ENCODE data around the gene PIWIL4. TPM values are rescaled to one million over a fixed set of nuclear protein-coding genes. Genes with fewer than 3 reads are reported as not detected.

PIWIL4 gene
- total and polyA plus RNA-seq, 9 of the 15 experiments (the other 6 are each of a cell fraction or from before 2014, with no cell fraction given), result 6.3 to 17.0 (median 10.8) TPM

DNA sequence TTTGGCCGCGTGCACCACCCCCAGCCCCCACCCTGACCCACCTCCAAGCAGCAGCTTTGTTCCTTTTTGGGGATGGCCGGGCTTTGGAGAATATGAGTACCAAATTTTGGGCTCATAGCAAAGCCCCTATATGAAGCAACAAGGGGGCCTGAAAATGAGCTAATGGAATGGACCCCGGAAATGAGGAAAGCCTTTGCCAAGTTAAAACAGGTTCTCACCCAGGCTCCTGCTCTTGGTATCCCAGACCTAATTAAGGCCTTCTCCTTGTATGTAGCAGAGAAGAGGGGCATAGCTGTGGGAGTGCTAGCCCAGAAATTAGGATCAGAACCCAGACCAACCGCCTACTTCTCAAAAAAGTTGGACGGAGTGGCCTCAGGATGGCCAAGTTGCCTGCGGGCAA is 87.0 kb downstream of the PIWIL4 start:
- POLR2A ChIA-PET, result no interaction called here

DNA sequence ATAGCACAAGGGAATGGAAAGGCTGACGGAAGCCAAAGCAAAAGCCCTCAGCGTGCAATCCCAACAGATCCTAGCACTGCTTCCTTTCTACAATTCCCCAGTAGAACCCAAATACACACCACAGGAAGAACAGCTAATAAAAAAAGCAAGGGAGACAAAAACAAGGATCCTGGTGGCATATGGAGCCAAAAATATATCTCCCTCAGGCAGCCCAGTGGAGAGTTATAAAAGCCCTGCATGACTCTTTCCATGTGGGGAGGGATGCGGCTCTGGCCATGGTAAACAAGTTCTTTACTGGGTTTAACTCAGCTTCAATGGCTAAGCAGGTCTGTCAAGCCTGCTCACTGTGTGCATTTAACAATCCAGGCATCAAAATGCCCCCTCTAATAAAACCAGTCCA is 88.1 kb downstream of the PIWIL4 start:
- Histone ChIP-seq H3K4me1 (replicated peaks in 1 of 2; ENCODE audit: control insufficient read depth in 2 of 2, insufficient read depth in 2 of 2, low read length in 2 of 2) (no peaks in the 10 kb centered on the region), H3K79me2 (ENCODE audit: control insufficient read depth, insufficient read depth, low read length) (no peaks in the 10 kb centered on the region), H3K9me3 (replicated peaks; ENCODE audit: control insufficient read depth, insufficient read depth, low read depth, low read length) (no peaks in the 10 kb centered on the region), H3K9ac (ENCODE audit: insufficient read depth in 1 of 2, low read depth in 2 of 2, low read length in 2 of 2) (no peak overlapping the region), H4K20me1 (replicated peaks; ENCODE audit: control insufficient read depth, insufficient read depth, low read length) (no peaks in the 10 kb centered on the region), H3K9me1 (ENCODE audit: control insufficient read depth, insufficient read depth, low read length) (no peaks in the 10 kb centered on the region), H2AFZ (ENCODE audit: low read depth, low read length) (no peak overlapping the region), H3K27ac (ENCODE audit: extremely low read depth, low read depth, low read length) (no peak overlapping the region), H3K4me3 (no peak overlapping the region), H3K27me3 (ENCODE audit: control insufficient read depth in 2 of 2, insufficient read depth in 2 of 2, low read length in 2 of 2) (no peaks in the 10 kb centered on the region), H3K36me3 (ENCODE audit: control insufficient read depth, insufficient read depth, low read length) (no peaks in the 10 kb centered on the region), H3K4me2 (ENCODE audit: insufficient read depth, low read length) (no peak overlapping the region)
- no peak for ATAC-seq
- no TSS peak for BruUV-seq (replicated peaks)
- TF ChIP-seq ZFP30 (CRISPR knock-in tag; IDR thresholded peaks at IDR 0.05; ENCODE audit: borderline replicate concordance) (no peak), FUS (optimal IDR thresholded peaks at IDR 0.05; ENCODE audit: low read depth, low read length) (no peak), KLF16 (IDR thresholded peaks at IDR 0.05) (no peak)
- POLR2A ChIA-PET, result no interaction called here
- CTCF ChIA-PET (ENCODE audit: low intra/inter-chr PET ratio), result no interaction called here
- FAIRE-seq, result no peak
- DNase-seq (ENCODE audit: extremely low read depth in 1 of 4, low spot score in 3 of 4), result no peak
- in situ Hi-C loops (cut with MboI), result no loop called here
- WGBS (ENCODE audit: insufficient coverage, low coverage, missing lambda C conversion rate), result 31% methylated on average over 3 of the region's 3 CpGs
- intact Hi-C loops (cut with micrococcal nuclease), result no loop called here

More for the DNA sequence above, 87.0 kb downstream of the PIWIL4 start:
- Histone ChIP-seq H4K20me1 (replicated peaks; ENCODE audit: control insufficient read depth, insufficient read depth, low read length) (no peaks in the 10 kb centered on the region), H3K9me3 (replicated peaks; ENCODE audit: control insufficient read depth, insufficient read depth, low read depth, low read length) (no peaks in the 10 kb centered on the region), H3K4me2 (ENCODE audit: insufficient read depth, low read length) (no peak overlapping the region), H3K9me1 (ENCODE audit: control insufficient read depth, insufficient read depth, low read length) (no peaks in the 10 kb centered on the region), H3K27ac (ENCODE audit: extremely low read depth, low read depth, low read length) (no peak overlapping the region), H3K27me3 (ENCODE audit: control insufficient read depth in 2 of 2, insufficient read depth in 2 of 2, low read length in 2 of 2) (no peaks in the 10 kb centered on the region), H3K4me3 (no peak overlapping the region), H3K79me2 (ENCODE audit: control insufficient read depth, insufficient read depth, low read length) (no peaks in the 10 kb centered on the region), H3K4me1 (replicated peaks in 1 of 2; ENCODE audit: control insufficient read depth in 2 of 2, insufficient read depth in 2 of 2, low read length in 2 of 2) (no peaks in the 10 kb centered on the region), H3K36me3 (ENCODE audit: control insufficient read depth, insufficient read depth, low read length) (no peaks in the 10 kb centered on the region), H2AFZ (ENCODE audit: low read depth, low read length) (no peak overlapping the region), H3K9ac (ENCODE audit: insufficient read depth in 1 of 2, low read depth in 2 of 2, low read length in 2 of 2) (no peak overlapping the region)
- CTCF ChIA-PET (ENCODE audit: low intra/inter-chr PET ratio), result no interaction called here
- TF ChIP-seq GABPB1 (CRISPR knock-in tag; IDR thresholded peaks at IDR 0.05), result no peak
- no peak for TF ChIP-seq FOXJ3 (CRISPR knock-in tag; IDR thresholded peaks at IDR 0.05)
- no peak for ATAC-seq
- 35% methylated on average over 5 of the region's 7 CpGs for WGBS (ENCODE audit: insufficient coverage, low coverage, missing lambda C conversion rate)
- no TSS peak for BruUV-seq (replicated peaks)
- intact Hi-C loops (cut with micrococcal nuclease) (no loop called here), in situ Hi-C loops (cut with MboI) (no loop called here)
- DNase-seq (ENCODE audit: extremely low read depth in 1 of 4, low spot score in 3 of 4), result no peak
- no peak for FAIRE-seq
